ENCODE results near the gene PRR14.

GRCh38 chr16:30609002-30609925 is 41.5 kb upstream of the PRR14 start:
- TF ChIP-seq CTCF (IDR thresholded peaks at IDR 0.05) (no peak), POLR2A (IDR thresholded peaks at IDR 0.05) (no peak)

Measured in adrenal gland (tissue), 5 donors.